ENCODE measurements around the gene CMYA5.

The CMYA5 gene

GRCh38 chr5:79731775-79732174 lies 42.1 kb downstream of the CMYA5 start:
- no peaks in the 10 kb centered on the region for H3K4me1 ChIP-seq (ENCODE audit: insufficient read depth, low read length)
- no peak overlapping the region for H3K9ac ChIP-seq (ENCODE audit: low read depth, low read length)
- no peak overlapping the region for H3K27ac ChIP-seq (ENCODE audit: low read length)
- no peak overlapping the region for H3K4me3 ChIP-seq (ENCODE audit: low read length)
- H3K27me3 ChIP-seq (ENCODE audit: insufficient read depth, low read length) = peaks cover 11% of the 10 kb centered on the region; the same call in 1 of the 2 replicates
- H3K9me3 ChIP-seq (ENCODE audit: insufficient read depth, low read depth, low read length) = no peaks in the 10 kb centered on the region
- no peaks in the 10 kb centered on the region for H3K36me3 ChIP-seq (ENCODE audit: insufficient read depth, low read depth, low read length)

GRCh38 chr5:79736528-79737514 lies 47.2 kb downstream of the CMYA5 start:
- no peaks in the 10 kb centered on the region for H3K4me1 ChIP-seq (ENCODE audit: insufficient read depth, low read length)
- no peak overlapping the region for H3K4me3 ChIP-seq (ENCODE audit: low read length)
- H3K27ac ChIP-seq (ENCODE audit: low read length) = no peak overlapping the region
- H3K9me3 ChIP-seq (ENCODE audit: insufficient read depth, low read depth, low read length) = no peaks in the 10 kb centered on the region
- H3K9ac ChIP-seq (ENCODE audit: low read depth, low read length) = no peak overlapping the region
- H3K27me3 ChIP-seq (ENCODE audit: insufficient read depth, low read length) = peaks cover 11% of the 10 kb centered on the region; the same call in 1 of the 2 replicates
- H3K36me3 ChIP-seq (ENCODE audit: insufficient read depth, low read depth, low read length) = no peaks in the 10 kb centered on the region

- Histone ChIP-seq H3K27ac (ENCODE audit: low read length) (no peak overlapping the region), H3K36me3 (ENCODE audit: insufficient read depth, low read depth, low read length) (no peaks in the 10 kb centered on the region), H3K4me1 (ENCODE audit: insufficient read depth, low read length) (no peaks in the 10 kb centered on the region), H3K27me3 (ENCODE audit: insufficient read depth, low read length) (peaks cover 4% of the 10 kb centered on the region; the same call in 1 of the 2 replicates), H3K9me3 (ENCODE audit: insufficient read depth, low read depth, low read length) (no peaks in the 10 kb centered on the region), H3K4me3 (ENCODE audit: low read length) (no peak overlapping the region), H3K9ac (ENCODE audit: low read depth, low read length) (no peak overlapping the region)
These were observed 48.7 kb downstream of the CMYA5 start for GRCh38 chr5:79738349-79738748.

- Histone ChIP-seq H3K36me3 (ENCODE audit: insufficient read depth, low read depth, low read length) (no peaks in the 10 kb centered on the region), H3K4me3 (ENCODE audit: low read length) (no peak overlapping the region), H3K27ac (ENCODE audit: low read length) (no peak overlapping the region), H3K4me1 (ENCODE audit: insufficient read depth, low read length) (peaks cover 22% of the 10 kb centered on the region), H3K9me3 (ENCODE audit: insufficient read depth, low read depth, low read length) (no peaks in the 10 kb centered on the region), H3K27me3 (ENCODE audit: insufficient read depth, low read length) (no peaks in the 10 kb centered on the region), H3K9ac (ENCODE audit: low read depth, low read length) (no peak overlapping the region)
These were observed 53.0 kb downstream of the CMYA5 start for GRCh38 chr5:79742549-79743136.

GRCh38 chr5:79743846-79744605 lies 54.4 kb downstream of the CMYA5 start:
- H3K9me3 ChIP-seq (ENCODE audit: insufficient read depth, low read depth, low read length) = no peaks in the 10 kb centered on the region
- H3K4me3 ChIP-seq (ENCODE audit: low read length) = 0 out of 2 replicates have a peak overlapping the region, but pooled peaks have one; percentile 3
- no peak overlapping the region for H3K27ac ChIP-seq (ENCODE audit: low read length)

GRCh38 chr5:79745255-79745654 lies 55.6 kb downstream of the CMYA5 start:
- Histone ChIP-seq H3K4me1 (ENCODE audit: insufficient read depth, low read length) (peaks cover 28% of the 10 kb centered on the region), H3K9me3 (ENCODE audit: insufficient read depth, low read depth, low read length) (no peaks in the 10 kb centered on the region), H3K36me3 (ENCODE audit: insufficient read depth, low read depth, low read length) (no peaks in the 10 kb centered on the region), H3K27me3 (ENCODE audit: insufficient read depth, low read length) (no peaks in the 10 kb centered on the region), H3K4me3 (ENCODE audit: low read length) (no peak overlapping the region), H3K27ac (ENCODE audit: low read length) (no peak overlapping the region), H3K9ac (ENCODE audit: low read depth, low read length) (no peak overlapping the region)

More at GRCh38 chr5:79743846-79744605, 54.4 kb downstream of the CMYA5 start:
- Histone ChIP-seq H3K27me3 (ENCODE audit: insufficient read depth, low read length) (no peaks in the 10 kb centered on the region), H3K9ac (ENCODE audit: low read depth, low read length) (no peak overlapping the region), H3K4me1 (ENCODE audit: insufficient read depth, low read length) (peaks cover 22% of the 10 kb centered on the region), H3K36me3 (ENCODE audit: insufficient read depth, low read depth, low read length) (no peaks in the 10 kb centered on the region)

GRCh38 chr5:79746642-79747569 lies 57.3 kb downstream of the CMYA5 start:
- Histone ChIP-seq H3K36me3 (ENCODE audit: insufficient read depth, low read depth, low read length) (no peaks in the 10 kb centered on the region), H3K9ac (ENCODE audit: low read depth, low read length) (no peak overlapping the region), H3K4me3 (ENCODE audit: low read length) (no peak overlapping the region), H3K4me1 (ENCODE audit: insufficient read depth, low read length) (peaks cover 40% of the 10 kb centered on the region), H3K27me3 (ENCODE audit: insufficient read depth, low read length) (no peaks in the 10 kb centered on the region), H3K27ac (ENCODE audit: low read length) (no peak overlapping the region), H3K9me3 (ENCODE audit: insufficient read depth, low read depth, low read length) (no peaks in the 10 kb centered on the region)

GRCh38 chr5:79750611-79751510 lies 61.2 kb downstream of the CMYA5 start:
- Histone ChIP-seq H3K9me3 (ENCODE audit: insufficient read depth, low read depth, low read length) (no peaks in the 10 kb centered on the region), H3K4me3 (ENCODE audit: low read length) (peak overlapping the region; percentile 34; the same call in 1 of the 2 replicates), H3K36me3 (ENCODE audit: insufficient read depth, low read depth, low read length) (no peaks in the 10 kb centered on the region), H3K9ac (ENCODE audit: low read depth, low read length) (no peak overlapping the region; the same call in 1 of the 2 replicates), H3K27me3 (ENCODE audit: insufficient read depth, low read length) (no peaks in the 10 kb centered on the region), H3K27ac (ENCODE audit: low read length) (no peak overlapping the region), H3K4me1 (ENCODE audit: insufficient read depth, low read length) (peaks cover 31% of the 10 kb centered on the region)

GRCh38 chr5:79753092-79753491 lies 63.5 kb downstream of the CMYA5 start:
- H3K27ac ChIP-seq (ENCODE audit: low read length) = no peak overlapping the region
- no peak overlapping the region for H3K4me3 ChIP-seq (ENCODE audit: low read length)
- no peaks in the 10 kb centered on the region for H3K9me3 ChIP-seq (ENCODE audit: insufficient read depth, low read depth, low read length)
- no peak overlapping the region for H3K9ac ChIP-seq (ENCODE audit: low read depth, low read length)
- no peaks in the 10 kb centered on the region for H3K36me3 ChIP-seq (ENCODE audit: insufficient read depth, low read depth, low read length)
- H3K27me3 ChIP-seq (ENCODE audit: insufficient read depth, low read length) = no peaks in the 10 kb centered on the region
- H3K4me1 ChIP-seq (ENCODE audit: insufficient read depth, low read length) = peaks cover 18% of the 10 kb centered on the region

Measured in iPS-20b (cell line).